IPS DF 6.9 (cell line): ENCODE measurements around the gene KATNB1.

Experiments
- DNase-seq: peaks from one replicate; pipeline ENCODE4 v3.0.0-alpha.2; 2013; ENCODE audit warnings: low read depth, low spot score
- H3K27ac ChIP-seq: one replicate; pipeline ENCODE4 v1.5.1; 2013; ENCODE audit warnings: low read length, control low read depth
- H3K27me3 ChIP-seq: 2 replicates; pipeline ENCODE4 v1.6.1; 2013; ENCODE audit warnings: mild to moderate bottlenecking, low read length; ENCODE audit not compliant: control insufficient read depth, insufficient read depth
- H3K36me3 ChIP-seq: 2 replicates; pipeline ENCODE4 v1.6.1; 2013; ENCODE audit warnings: low read length; ENCODE audit not compliant: control insufficient read depth, insufficient read depth
- H3K4me1 ChIP-seq: 2 replicates; pipeline ENCODE4 v1.6.1; 2013; ENCODE audit warnings: low read length; ENCODE audit not compliant: control insufficient read depth, insufficient read depth
- H3K4me3 ChIP-seq: 2 replicates; pipeline ENCODE4 v1.5.1; 2013; ENCODE audit warnings: mild to moderate bottlenecking, low read length
- H3K9me3 ChIP-seq: 2 replicates; pipeline ENCODE4 v1.6.1; 2013; ENCODE audit warnings: low read length, inconsistent platforms; ENCODE audit not compliant: control insufficient read depth, insufficient read depth
- WGBS: extraction: QIAGEN DNeasy Blood & Tissue Kit; methylation state at CpG from one replicate; pipeline ENCODE4 v1.1.7; 2013; ENCODE audit warnings: mixed read lengths, missing lambda C conversion rate; ENCODE audit not compliant: insufficient read length, insufficient coverage; 5-methylcytosine and 5-hydroxymethylcytosine counted together

Gene KATNB1

DNA sequence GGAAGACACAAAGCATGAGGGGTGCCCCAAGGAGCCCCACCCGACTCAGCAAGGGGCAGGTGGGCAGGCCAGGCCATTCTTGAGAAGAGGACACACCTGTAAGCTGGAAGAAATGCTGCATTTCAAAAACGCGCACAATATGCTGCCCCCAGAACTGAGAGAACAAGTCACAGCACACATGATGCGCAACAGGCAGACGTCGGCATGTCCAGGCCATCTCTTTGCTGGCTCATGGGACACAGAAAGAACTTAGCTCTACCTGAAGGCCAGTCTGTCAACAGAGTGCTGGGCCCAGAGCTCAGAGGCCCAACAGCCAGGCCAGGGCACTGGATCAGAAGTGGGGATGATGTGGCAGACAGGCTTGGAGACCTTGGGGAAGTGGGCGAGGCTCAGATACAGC, 48.8 kb downstream of the KATNB1 start:
- H3K27ac ChIP-seq = no peak overlapping the region
- H3K4me3 ChIP-seq = no peak overlapping the region
- no peaks in the 10 kb centered on the region; the same call in 1 of the 2 replicates for H3K4me1 ChIP-seq
- no peaks in the 10 kb centered on the region for H3K27me3 ChIP-seq
- no peak for DNase-seq
- H3K36me3 ChIP-seq = no peaks in the 10 kb centered on the region
- no peaks in the 10 kb centered on the region for H3K9me3 ChIP-seq
- no CpG with 5 or more reads among the region's 7 CpGs for WGBS

DNA sequence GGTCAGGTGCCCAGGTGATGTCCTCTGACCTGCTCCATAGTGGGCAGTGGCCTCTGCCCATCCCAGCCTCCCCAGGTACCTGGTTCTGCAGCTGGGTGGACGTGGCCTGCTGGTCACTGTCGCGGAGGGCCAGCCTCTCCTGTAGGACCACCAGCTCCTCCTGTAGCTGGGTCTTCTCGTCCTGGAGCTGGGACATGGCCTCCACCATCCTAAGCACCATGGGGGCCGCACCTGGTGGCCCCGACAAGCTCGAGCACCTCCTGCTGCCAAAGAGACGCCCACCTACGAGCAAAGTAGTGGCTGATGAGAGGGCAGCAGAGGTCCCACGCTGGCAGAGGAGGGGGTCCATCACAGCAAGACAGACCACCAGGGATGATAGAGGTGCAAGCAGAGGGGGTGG, 49.8 kb downstream of the KATNB1 start:
- no peak for DNase-seq
- WGBS = no CpG with 5 or more reads among the region's 10 CpGs
- H3K36me3 ChIP-seq = no peaks in the 10 kb centered on the region

DNA sequence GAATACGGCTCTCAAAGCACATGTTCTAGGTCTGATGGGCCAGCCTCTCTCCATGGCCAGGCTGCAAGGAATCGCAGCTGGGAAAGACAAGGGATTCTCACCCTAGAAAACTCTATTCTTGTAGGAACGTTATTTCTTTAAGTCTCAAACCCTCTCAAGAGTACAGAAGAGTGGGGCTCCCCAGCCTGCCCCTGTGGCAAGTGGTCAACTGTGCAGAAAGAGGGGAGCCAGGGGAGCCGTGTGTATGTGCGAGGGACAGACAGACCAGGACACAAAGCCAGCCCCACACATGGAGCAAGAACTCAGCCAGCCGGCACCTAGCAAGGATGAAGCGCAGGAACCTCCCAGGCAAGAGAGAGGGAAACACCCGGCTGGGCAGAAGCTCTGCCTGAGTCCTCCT, 50.4 kb downstream of the KATNB1 start:
- no peaks in the 10 kb centered on the region for H3K27me3 ChIP-seq
- no peaks in the 10 kb centered on the region for H3K9me3 ChIP-seq
- no peak for DNase-seq
- H3K36me3 ChIP-seq = no peaks in the 10 kb centered on the region
- H3K27ac ChIP-seq = no peak overlapping the region
- WGBS = no CpG with 5 or more reads among the region's 8 CpGs
- no peaks in the 10 kb centered on the region; the same call in 1 of the 2 replicates for H3K4me1 ChIP-seq
- no peak overlapping the region for H3K4me3 ChIP-seq

More for the DNA sequence above, 49.8 kb downstream of the KATNB1 start:
- H3K4me3 ChIP-seq = no peak overlapping the region
- H3K4me1 ChIP-seq = no peaks in the 10 kb centered on the region; the same call in 1 of the 2 replicates
- no peaks in the 10 kb centered on the region for H3K27me3 ChIP-seq
- no peaks in the 10 kb centered on the region for H3K9me3 ChIP-seq
- H3K27ac ChIP-seq = no peak overlapping the region

DNA sequence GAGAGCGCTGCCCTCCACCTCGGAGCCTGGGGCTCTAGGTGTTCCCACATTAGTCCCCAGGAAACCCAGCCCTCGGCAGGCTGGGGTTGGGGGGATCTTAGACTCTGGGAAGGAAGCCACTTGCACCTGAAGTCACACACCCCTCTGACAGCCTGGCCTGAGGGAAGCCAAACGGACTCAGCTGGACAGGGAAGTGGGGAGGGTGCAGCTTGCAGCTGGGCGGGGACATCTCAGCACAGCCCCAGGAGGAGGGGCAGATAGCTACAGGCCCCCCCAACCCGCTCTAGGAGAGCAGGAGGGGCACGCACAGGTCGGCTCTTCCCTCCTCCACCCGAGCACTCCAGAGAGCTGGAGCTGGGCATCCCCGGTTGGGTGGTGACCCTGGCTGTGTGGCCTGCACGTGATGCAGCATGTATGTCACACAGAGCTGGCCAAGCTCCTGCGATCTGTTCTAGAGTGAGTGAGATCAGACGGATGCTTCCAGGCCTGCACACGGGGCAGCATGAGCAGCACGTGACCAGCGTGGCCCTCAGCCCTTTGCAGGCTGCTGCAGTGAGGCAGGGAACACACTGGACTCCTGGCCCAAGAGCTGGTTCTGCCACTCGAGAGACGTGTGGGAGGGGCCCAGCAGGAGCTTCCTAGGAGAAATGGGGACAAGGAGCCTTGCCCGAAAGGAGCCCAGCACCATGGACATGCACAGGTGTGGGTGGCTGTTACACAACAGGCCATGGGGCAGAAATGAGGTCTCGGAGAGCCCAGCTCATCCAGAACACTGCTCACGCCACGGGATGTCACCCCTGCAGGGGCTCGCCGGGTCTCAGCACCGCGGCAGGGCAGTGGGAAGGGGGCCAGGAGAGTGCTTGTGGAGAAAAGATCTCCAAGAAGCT, 51.3 kb downstream of the KATNB1 start:
- Histone ChIP-seq H3K4me1 (no peaks in the 10 kb centered on the region; the same call in 1 of the 2 replicates), H3K9me3 (no peaks in the 10 kb centered on the region), H3K27ac (no peak overlapping the region), H3K4me3 (no peak overlapping the region), H3K36me3 (no peaks in the 10 kb centered on the region), H3K27me3 (no peaks in the 10 kb centered on the region)
- no peak for DNase-seq
- no CpG with 5 or more reads among the region's 26 CpGs for WGBS

- Histone ChIP-seq H3K4me1 (no peaks in the 10 kb centered on the region; the same call in 1 of the 2 replicates), H3K27ac (no peak overlapping the region), H3K9me3 (no peaks in the 10 kb centered on the region), H3K4me3 (no peak overlapping the region), H3K36me3 (no peaks in the 10 kb centered on the region), H3K27me3 (no peaks in the 10 kb centered on the region)
- no peak for DNase-seq
- no CpG with 5 or more reads among the region's 8 CpGs for WGBS
These were observed 51.9 kb downstream of the KATNB1 start for GRCh38 chr16:57787519-57787905.

GRCh38 chr16:57788252-57788841, 52.8 kb downstream of the KATNB1 start:
- Histone ChIP-seq H3K4me3 (no peak overlapping the region), H3K4me1 (no peaks in the 10 kb centered on the region; the same call in 1 of the 2 replicates), H3K27ac (no peak overlapping the region), H3K36me3 (no peaks in the 10 kb centered on the region), H3K27me3 (no peaks in the 10 kb centered on the region), H3K9me3 (no peaks in the 10 kb centered on the region)
- no peak for DNase-seq
- no CpG with 5 or more reads among the region's 17 CpGs for WGBS

DNA sequence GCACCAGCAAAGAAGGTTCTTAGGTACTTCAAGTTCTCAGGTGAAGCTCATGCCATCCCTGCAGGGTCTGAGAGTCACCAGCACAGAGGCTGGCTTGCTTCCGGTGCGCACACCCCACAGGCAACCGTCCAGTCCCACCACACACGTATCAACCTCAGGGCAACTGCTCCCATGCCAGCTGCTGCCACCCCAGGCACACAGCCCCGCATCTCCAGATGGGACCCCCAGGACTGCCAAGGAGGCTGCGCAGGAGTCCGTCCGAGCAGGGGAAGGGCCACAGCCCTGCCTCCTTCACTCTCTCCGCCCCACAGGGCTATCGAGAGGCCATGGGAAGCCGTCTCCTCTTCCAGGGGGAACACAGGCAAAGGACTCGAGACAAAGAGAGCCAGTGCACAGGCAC, 53.4 kb downstream of the KATNB1 start:
- Histone ChIP-seq H3K27ac (no peak overlapping the region), H3K27me3 (no peaks in the 10 kb centered on the region), H3K9me3 (no peaks in the 10 kb centered on the region), H3K36me3 (no peaks in the 10 kb centered on the region), H3K4me1 (no peaks in the 10 kb centered on the region; the same call in 1 of the 2 replicates), H3K4me3 (no peak overlapping the region)
- WGBS = no CpG with 5 or more reads among the region's 12 CpGs
- DNase-seq = no peak

DNA sequence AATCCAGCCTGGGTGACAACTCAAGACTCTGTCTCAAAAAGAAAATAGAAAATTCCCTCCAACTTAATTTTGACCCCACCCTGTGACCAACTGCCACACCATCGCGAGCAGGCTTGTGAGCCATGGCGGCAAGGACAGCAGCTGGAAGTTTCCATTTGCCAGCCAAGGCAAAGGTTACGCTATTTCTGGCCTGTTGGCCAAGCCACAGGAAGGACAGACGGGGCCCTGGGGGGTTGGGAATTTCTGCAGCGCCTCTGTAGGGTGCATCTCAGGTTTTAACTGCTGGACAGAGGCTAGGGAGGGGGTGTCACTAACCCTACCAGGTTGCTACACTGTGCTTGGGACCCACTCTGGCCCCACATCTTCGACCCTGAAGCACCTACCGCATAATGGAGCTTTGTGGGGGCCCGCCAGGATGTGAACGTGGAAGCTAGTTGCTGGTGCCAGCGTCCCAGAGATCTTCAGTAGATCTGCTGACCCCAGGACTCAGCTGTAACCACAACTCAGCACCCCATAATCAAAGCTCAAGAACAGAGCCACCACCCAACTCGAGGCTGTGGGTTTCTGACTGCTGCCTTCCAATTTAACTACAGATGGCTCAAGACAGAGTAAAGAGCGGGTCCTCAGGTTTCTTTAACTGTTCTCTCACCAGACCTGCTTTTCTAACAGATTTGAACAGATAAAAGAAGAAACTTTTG, 55.8 kb downstream of the KATNB1 start:
- WGBS = no CpG with 5 or more reads among the region's 13 CpGs
- Histone ChIP-seq H3K36me3 (no peaks in the 10 kb centered on the region), H3K4me1 (0 out of 2 replicates have a peak, but pooled peaks cover 1% of the 10 kb centered on the region), H3K27me3 (no peaks in the 10 kb centered on the region), H3K9me3 (no peaks in the 10 kb centered on the region), H3K27ac (no peak overlapping the region), H3K4me3 (no peak overlapping the region)
- DNase-seq = no peak

GRCh38 chr16:57791893-57792461, 56.4 kb downstream of the KATNB1 start:
- WGBS = no CpG with 5 or more reads among the region's 8 CpGs
- Histone ChIP-seq H3K27me3 (no peaks in the 10 kb centered on the region), H3K36me3 (no peaks in the 10 kb centered on the region), H3K27ac (no peak overlapping the region), H3K4me3 (no peak overlapping the region), H3K9me3 (no peaks in the 10 kb centered on the region), H3K4me1 (0 out of 2 replicates have a peak, but pooled peaks cover 1% of the 10 kb centered on the region)
- DNase-seq = no peak

DNA sequence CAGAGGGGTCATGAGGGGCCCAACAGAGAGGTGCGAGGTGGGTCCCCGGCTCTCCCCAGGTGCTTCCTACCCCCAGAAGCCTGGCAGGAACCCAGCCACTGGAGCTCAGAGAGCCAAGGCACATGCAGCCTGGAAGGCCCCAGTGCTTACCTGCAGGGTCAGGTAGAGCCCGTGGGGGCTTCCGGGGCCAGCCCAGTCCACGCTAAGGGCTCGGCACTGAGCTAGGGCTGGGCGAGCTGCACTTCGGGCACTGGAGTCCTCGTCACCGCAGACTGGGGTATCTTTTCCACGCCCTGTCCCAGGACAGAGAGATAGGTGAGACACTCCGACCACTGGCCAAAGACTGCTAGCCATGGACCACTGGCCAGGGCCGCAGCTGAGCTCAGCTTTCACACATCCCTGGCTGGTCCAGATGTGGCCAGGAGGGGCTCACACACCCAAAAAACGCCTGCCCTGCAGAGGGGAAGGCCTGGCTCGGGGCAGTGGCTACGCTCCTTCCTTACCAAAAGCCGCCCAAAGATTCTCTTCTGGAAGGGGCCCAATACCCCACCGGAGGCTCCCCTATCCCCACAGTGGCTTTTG, 59.4 kb downstream of the KATNB1 start:
- H3K27me3 ChIP-seq = no peaks in the 10 kb centered on the region
- DNase-seq = no peak
- no CpG with 5 or more reads among the region's 18 CpGs for WGBS
- H3K36me3 ChIP-seq = no peaks in the 10 kb centered on the region
- peaks cover 10% of the 10 kb centered on the region for H3K4me1 ChIP-seq
- no peak overlapping the region for H3K27ac ChIP-seq
- H3K4me3 ChIP-seq = no peak overlapping the region
- H3K9me3 ChIP-seq = no peaks in the 10 kb centered on the region
